ENCODE measurements around the gene KCNK3. TPM values are rescaled to one million over a fixed set of nuclear protein-coding genes. Genes with fewer than 3 reads are reported as not detected.
"Not testable (repeated sequence)": the region's sequence is repeated elsewhere in the genome, so short reads cannot be mapped to it uniquely, and the experiment has no call there.

KCNK3 gene
- total RNA-seq, 1 donor from 2014 or later, result 6.6 TPM

DNA sequence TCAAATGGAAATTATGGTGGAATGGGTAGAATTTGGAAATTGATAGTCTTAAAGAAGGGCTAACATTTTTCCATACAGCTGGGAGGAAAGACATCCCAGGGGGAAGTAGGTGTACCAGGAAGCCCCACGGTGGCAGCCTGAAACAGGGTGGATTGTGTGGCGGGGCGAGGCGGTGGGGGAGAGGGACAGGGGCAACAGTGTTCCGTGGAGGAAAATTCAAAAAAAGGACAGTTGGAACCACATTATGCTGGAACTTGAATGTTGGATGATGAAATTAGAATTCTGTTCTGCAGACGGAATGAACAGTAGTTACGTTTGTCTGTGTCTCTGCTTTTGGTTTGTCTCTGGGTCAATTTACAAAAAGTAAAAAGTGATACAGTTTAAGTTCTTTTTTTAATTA, 40.7 kb upstream of the KCNK3 start:
- TF ChIP-seq, protein P1, sequence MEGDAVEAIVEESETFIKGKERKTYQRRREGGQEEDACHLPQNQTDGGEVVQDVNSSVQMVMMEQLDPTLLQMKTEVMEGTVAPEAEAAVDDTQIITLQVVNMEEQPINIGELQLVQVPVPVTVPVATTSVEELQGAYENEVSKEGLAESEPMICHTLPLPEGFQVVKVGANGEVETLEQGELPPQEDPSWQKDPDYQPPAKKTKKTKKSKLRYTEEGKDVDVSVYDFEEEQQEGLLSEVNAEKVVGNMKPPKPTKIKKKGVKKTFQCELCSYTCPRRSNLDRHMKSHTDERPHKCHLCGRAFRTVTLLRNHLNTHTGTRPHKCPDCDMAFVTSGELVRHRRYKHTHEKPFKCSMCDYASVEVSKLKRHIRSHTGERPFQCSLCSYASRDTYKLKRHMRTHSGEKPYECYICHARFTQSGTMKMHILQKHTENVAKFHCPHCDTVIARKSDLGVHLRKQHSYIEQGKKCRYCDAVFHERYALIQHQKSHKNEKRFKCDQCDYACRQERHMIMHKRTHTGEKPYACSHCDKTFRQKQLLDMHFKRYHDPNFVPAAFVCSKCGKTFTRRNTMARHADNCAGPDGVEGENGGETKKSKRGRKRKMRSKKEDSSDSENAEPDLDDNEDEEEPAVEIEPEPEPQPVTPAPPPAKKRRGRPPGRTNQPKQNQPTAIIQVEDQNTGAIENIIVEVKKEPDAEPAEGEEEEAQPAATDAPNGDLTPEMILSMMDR (IDR thresholded peaks at IDR 0.05; ENCODE audit: unreplicated experiment), result no peak
- DNase-seq (ENCODE audit: low spot score in 2 of 2, unreplicated experiment in 2 of 2), result no peak
- H3K4me1 Mint-ChIP-seq, result peaks cover 52% of the 10 kb centered on the region

DNA sequence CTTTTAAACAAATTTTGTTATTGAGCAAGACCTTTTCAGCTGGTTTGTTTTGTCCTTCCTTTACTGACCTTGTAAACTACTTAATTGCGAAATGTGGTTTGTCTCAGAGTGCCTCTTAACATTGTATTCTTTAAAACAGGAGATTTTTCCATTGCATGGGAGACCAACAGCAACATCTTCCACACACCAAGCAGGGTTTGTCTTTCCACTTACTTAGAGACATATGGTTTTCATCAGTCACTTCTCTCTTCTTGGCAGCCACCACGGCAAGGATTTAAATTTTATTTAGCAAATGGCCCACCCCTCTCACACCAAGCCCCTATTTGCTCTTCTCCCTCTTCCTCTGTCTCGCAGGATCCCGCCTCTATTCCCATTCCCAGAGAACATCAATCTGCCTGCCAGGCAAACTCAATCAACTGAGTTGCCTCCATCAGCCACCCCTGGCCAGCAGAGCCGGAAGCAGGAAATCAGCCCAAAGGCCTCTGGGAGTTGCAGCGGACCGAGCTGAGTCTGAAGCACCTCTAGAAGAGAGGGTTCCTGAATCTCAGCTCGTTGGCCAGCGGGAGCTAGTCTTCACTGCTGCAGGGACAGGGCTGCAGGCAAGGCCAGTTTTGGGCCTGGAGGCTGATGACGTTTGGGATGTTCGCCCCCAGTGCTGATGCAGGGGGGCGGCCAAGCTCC, 40.0 kb upstream of the KCNK3 start:
- peaks cover 48% of the 10 kb centered on the region for H3K4me1 Mint-ChIP-seq
- no peaks in the 10 kb centered on the region for H3K36me3 Mint-ChIP-seq
- DNase-seq (ENCODE audit: low spot score in 2 of 2, unreplicated experiment in 2 of 2), result no peak
- TF ChIP-seq, protein P1 (IDR thresholded peaks at IDR 0.05; ENCODE audit: unreplicated experiment), result no peak
- no peak overlapping the region for H3K4me3 Mint-ChIP-seq
- no peaks in the 10 kb centered on the region for H3K9me3 Mint-ChIP-seq
- no peaks in the 10 kb centered on the region for H3K27me3 Mint-ChIP-seq (ENCODE audit: low read depth)
- H3K27ac Mint-ChIP-seq, result peak overlapping the region; percentile 84

More for the DNA sequence above, 40.7 kb upstream of the KCNK3 start:
- Mint-ChIP-seq H3K27ac (peak overlapping the region; percentile 84), H3K4me3 (no peak overlapping the region), H3K9me3 (no peaks in the 10 kb centered on the region), H3K27me3 (ENCODE audit: low read depth) (no peaks in the 10 kb centered on the region), H3K36me3 (no peaks in the 10 kb centered on the region)

DNA sequence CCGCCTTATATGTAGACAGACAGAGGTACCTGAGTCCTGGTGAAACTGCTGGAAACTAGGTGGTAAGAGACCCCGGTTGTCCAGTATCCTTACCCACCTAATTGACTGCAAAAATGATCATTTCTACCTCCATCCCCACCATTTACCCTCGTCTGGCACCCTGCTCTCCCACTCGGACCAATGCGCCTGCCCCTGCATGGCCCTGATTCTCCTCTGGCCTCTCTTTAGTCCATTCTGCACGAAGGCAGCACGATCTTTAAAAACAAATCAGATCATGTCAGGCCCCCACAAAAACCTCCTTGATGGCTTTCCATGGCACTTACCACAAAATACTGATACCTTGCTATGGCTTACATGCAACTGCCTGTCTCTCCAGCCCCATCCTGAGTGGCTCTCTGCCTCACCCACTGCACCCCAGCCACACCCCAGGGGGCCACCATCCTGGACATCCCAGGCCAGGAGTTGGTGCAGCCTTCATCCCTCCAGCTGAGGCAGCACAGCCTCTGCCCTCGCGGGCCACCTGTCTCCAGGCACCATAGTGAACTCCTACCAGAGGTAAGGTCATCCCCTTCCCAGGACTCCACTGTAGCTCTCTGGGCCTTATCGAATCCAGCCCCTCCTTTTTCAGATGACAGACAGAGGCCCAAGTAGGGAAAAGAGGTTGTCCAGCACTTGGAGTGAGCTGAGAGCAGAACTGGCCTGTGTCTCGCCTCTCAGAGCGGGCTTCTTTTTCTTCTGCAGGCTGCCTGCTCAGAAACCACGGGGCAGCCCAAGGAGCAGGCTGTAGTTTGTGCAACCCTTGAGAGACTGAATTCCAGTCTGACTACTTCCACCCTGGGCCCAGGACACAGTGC, 39.1 kb upstream of the KCNK3 start:
- peak in 1 of 2 experiments; percentile 33 for DNase-seq (ENCODE audit: low spot score in 2 of 2, unreplicated experiment in 2 of 2)
- peaks cover 48% of the 10 kb centered on the region for H3K4me1 Mint-ChIP-seq
- no peaks in the 10 kb centered on the region for H3K27me3 Mint-ChIP-seq (ENCODE audit: low read depth)
- TF ChIP-seq, protein P1 (IDR thresholded peaks at IDR 0.05; ENCODE audit: unreplicated experiment), result no peak
- H3K27ac Mint-ChIP-seq, result peak overlapping the region; percentile 11
- no peaks in the 10 kb centered on the region for H3K36me3 Mint-ChIP-seq
- H3K4me3 Mint-ChIP-seq, result no peak overlapping the region
- H3K9me3 Mint-ChIP-seq, result no peaks in the 10 kb centered on the region

DNA sequence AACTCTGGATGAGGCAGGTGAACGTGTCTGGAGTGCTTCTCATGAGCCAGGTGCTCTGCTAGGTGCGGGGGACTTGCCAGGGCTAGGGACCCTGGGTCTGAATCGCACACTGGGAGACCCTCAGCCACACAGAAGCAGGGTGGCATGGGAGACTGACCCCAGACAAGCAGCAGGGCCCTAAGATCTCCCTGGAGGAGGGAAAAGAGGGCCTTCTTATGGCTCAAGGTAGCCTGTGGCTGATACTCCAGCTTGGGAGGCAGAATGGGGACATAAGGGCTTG, 38.5 kb upstream of the KCNK3 start:
- H3K9me3 Mint-ChIP-seq, result peaks cover 4% of the 10 kb centered on the region
- H3K27ac Mint-ChIP-seq, result no peak overlapping the region
- no peaks in the 10 kb centered on the region for H3K27me3 Mint-ChIP-seq (ENCODE audit: low read depth)
- TF ChIP-seq, protein P1 (IDR thresholded peaks at IDR 0.05; ENCODE audit: unreplicated experiment), result no peak
- peaks cover 48% of the 10 kb centered on the region for H3K4me1 Mint-ChIP-seq
- no peaks in the 10 kb centered on the region for H3K36me3 Mint-ChIP-seq
- no peak overlapping the region for H3K4me3 Mint-ChIP-seq
- DNase-seq (ENCODE audit: low spot score in 2 of 2, unreplicated experiment in 2 of 2), result no peak

DNA sequence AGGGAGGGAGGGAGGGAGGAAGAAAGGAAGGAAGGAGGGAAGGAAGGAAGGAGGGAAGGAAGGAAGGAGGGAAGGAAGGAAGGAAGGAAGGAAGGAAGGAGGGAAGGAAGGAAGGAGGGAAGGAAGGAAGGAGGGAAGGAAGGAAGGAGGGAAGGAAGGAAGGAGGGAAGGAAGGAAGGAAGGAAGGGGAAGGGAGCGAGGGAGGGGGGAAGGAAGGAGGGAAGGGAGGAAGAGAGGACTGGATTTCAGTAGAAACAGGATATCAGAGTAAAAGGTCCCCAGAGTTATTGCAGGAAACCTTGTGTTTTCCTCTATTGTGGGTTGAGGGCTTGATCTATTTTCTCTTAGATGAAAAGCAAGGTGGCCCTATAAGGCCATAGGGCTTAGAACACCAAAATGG, 37.4 kb upstream of the KCNK3 start:
- DNase-seq (ENCODE audit: low spot score in 2 of 2, unreplicated experiment in 2 of 2); H3K27me3 Mint-ChIP-seq (ENCODE audit: low read depth); H3K36me3 Mint-ChIP-seq; H3K4me3 Mint-ChIP-seq; H3K27ac Mint-ChIP-seq: not testable (repeated sequence)
- H3K4me1 Mint-ChIP-seq, result peaks cover 42% of the 10 kb centered on the region
- H3K9me3 Mint-ChIP-seq, result peaks cover 14% of the 10 kb centered on the region

DNA sequence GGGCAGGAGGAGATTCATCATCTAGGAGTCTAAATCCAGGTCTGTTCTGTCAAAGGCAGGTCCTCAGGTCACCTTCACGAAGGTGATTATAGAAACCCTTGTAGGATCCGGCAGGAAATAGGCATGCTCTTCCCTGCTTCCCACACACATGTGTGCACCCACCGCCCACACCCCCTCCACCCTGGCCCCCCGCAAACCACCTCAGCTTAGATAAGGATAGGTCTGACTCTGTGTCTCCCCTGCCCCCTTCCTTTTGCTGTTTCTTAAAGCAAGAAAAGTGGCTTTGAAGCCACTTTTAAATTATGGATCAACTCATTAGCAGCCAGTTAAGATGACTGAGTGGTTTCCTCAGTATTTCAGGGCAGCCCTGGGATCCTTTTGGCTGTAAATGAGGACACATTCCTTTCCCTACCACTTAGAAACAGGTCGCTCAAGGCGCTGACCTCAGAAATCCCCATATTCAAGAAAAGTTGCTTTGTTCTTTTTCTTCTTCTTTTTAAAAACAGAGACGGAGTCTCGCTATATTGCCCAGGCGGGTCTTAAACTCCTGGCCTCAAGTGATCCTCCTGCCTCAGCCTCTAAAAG, 36.8 kb upstream of the KCNK3 start:
- H3K9me3 Mint-ChIP-seq, result peaks cover 20% of the 10 kb centered on the region
- no peak for DNase-seq (ENCODE audit: low spot score in 2 of 2, unreplicated experiment in 2 of 2)
- peaks cover 37% of the 10 kb centered on the region for H3K4me1 Mint-ChIP-seq
- no peaks in the 10 kb centered on the region for H3K27me3 Mint-ChIP-seq (ENCODE audit: low read depth)
- H3K4me3 Mint-ChIP-seq, result no peak overlapping the region
- H3K27ac Mint-ChIP-seq, result no peak overlapping the region
- TF ChIP-seq, protein P1 (IDR thresholded peaks at IDR 0.05; ENCODE audit: unreplicated experiment), result no peak
- H3K36me3 Mint-ChIP-seq, result no peaks in the 10 kb centered on the region
